Spleen (tissue), 11 donors: ENCODE data around the gene PDE3A. TPM values are rescaled to one million over a fixed set of nuclear protein-coding genes. Genes with fewer than 3 reads are reported as not detected.

Experiments
- DNase-seq: peaks from one replicate; pipeline ENCODE4 v3.0.0-alpha.2; 2020
- H3K27ac ChIP-seq, 8 donors: fragments of 200-600 bp; sonication (generic) in 7 of 8; 1 replicate in 4 of 8; 2 replicates in 4 of 8; pipeline versions ENCODE4 v1.5.0 to v1.8.0; 2016 to 2021; ENCODE audit warnings: inconsistent platforms in 4 of 8, mild to moderate bottlenecking in 4 of 8, moderate library complexity in 1 of 8
- H3K27me3 ChIP-seq, 7 donors: fragments of 200-600 bp; sonication (generic) in 6 of 7; replicated peaks in 1 of 7; 1 replicate in 4 of 7; 2 replicates in 3 of 7; pipeline versions ENCODE4 v1.5.0 to v1.8.0; 2016 to 2021; ENCODE audit warnings: inconsistent platforms in 3 of 7, mild to moderate bottlenecking in 1 of 7
- H3K36me3 ChIP-seq, 6 donors: fragments of 200-600 bp; sonication (generic) in 5 of 6; 1 replicate in 4 of 6; 2 replicates in 2 of 6; pipeline versions ENCODE4 v1.5.0 to v1.8.0; 2016 to 2021; ENCODE audit warnings: inconsistent platforms in 2 of 6
- H3K4me1 ChIP-seq, 6 donors: fragments of 200-600 bp; sonication (generic) in 5 of 6; 1 replicate in 3 of 6; 2 replicates in 3 of 6; pipeline versions ENCODE4 v1.5.0 to v1.8.0; 2016 to 2021; ENCODE audit warnings: inconsistent platforms in 3 of 6
- H3K4me3 ChIP-seq, 8 donors: fragments of 200-600 bp; sonication (generic) in 7 of 8; 1 replicate in 4 of 8; 2 replicates in 4 of 8; pipeline versions ENCODE4 v1.5.0 to v1.8.0; 2016 to 2021; ENCODE audit warnings: inconsistent platforms in 4 of 8, mild to moderate bottlenecking in 4 of 8, moderate library complexity in 2 of 8
- H3K9me3 ChIP-seq, 8 donors: fragments of 200-600 bp; sonication (generic) in 7 of 8; 1 replicate in 4 of 8; 2 replicates in 4 of 8; pipeline versions ENCODE4 v1.5.0 to v1.8.0; 2016 to 2021; ENCODE audit warnings: inconsistent platforms in 4 of 8
- POLR2A ChIP-seq, 3 donors: fragments of 450-650 bp; IDR thresholded peaks; one replicate each; pipeline ENCODE4 v1.5.1; 2017; ENCODE audit warnings: antibody characterized with exemption in 3 of 3, mild to moderate bottlenecking in 1 of 3
- POLR2AphosphoS5 ChIP-seq, 3 donors: sonication (generic); formaldehyde crosslinking; IDR thresholded peaks; one replicate each; pipeline ENCODE4 v1.5.1; 2017; ENCODE audit warnings: antibody characterized with exemption in 3 of 3
- WGBS, 5 donors: extraction: QIAGEN DNeasy Blood & Tissue Kit in 3 of 5; methylation state at CpG; one replicate each; pipeline versions ENCODE4 v1.1.5 to v1.1.7; 2013 to 2018; 5-methylcytosine and 5-hydroxymethylcytosine counted together
- intact Hi-C: fragments of 100-400 bp; cut with DNase I; formaldehyde crosslinking; loops from one replicate; pipeline ENCODE4 v1.15.0; 2023; ENCODE audit warnings: low total_unique reads
- polyA plus RNA-seq, 3 donors: library from polyadenylated mRNA; stranded (reverse); fragments of 200-250 nt; gene quantifications; one replicate each; pipeline ENCODE4 v1.2.1, GENCODE V29; 2013
- total RNA-seq, 7 donors: library from RNA; depleted of rRNA in 3 of 7; stranded (reverse); fragments of >200 nt in 3 of 7; fragmentation: NEBNext Ultra II Directional in 4 of 7; extraction: Animal tissue kit (Norgen Biotek cat#: 25700) in 4 of 7; gene quantifications; one replicate each; pipeline versions ENCODE4 v1.1.0 to v1.2.1, GENCODE V29; 2016 to 2021
- TF ChIP-seq, protein P1 (sequence below), 11 experiments: fragments of 200-600 bp in 7 of 11; fragments of 450-650 bp in 4 of 11; sonication (generic) in 4 of 11; IDR thresholded peaks in 8 of 11; conservative IDR thresholded peaks in 3 of 11; 1 replicate in 7 of 11; 2 replicates in 4 of 11; pipeline versions ENCODE4 v1.4.0 to v1.8.0; 2016 to 2021; ENCODE audit warnings: antibody characterized with exemption in 11 of 11, inconsistent platforms in 4 of 11, mild to moderate bottlenecking in 1 of 11
- donor health status: healthy with polysubstance abuse.
- donor health status: DM: no; HTN: no; CAD: no; lungs with moderate emphysema.
- donor health status: DM: no; HTN: no; CAD: no.
- donor health status: Bipolar disorder and iron deficiency.
- donor health status: healthy.
- donor health status: DM: no; HTN: no; CAD: no.
- donor health status: DM: yes; HTN: yes; CAD: no.

PDE3A gene
- total and polyA plus RNA-seq, 10 donors = 0.57 to 10.1 (median 7.5) TPM

DNA sequence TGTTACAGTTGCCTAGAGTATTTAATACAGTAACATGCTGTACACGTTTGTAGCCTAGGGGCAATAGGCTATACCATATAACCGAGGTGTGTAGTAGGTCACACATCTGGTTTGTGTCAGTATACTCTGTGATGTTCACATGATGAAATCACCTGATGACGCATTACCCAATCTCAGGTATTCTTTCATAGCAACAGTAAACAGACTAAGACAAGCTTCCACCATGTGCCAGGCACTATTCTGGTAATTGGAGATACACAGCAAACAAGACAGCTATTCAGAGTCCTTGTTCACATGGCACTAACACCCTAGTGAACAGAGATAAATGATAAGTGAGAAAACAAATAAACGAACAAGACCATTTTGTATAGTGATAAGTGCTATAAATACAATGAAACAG, 3.8 kb upstream of the PDE3A start:
- no peak for DNase-seq
- Histone ChIP-seq H3K27ac (no peak overlapping the region), H3K27me3 (peaks cover 0 to 28% (median 13%) of the 10 kb centered on the region in 7 donors), H3K4me3 (no peak overlapping the region), H3K4me1 (peaks cover 0 to 23% (median 12%) of the 10 kb centered on the region in 6 donors), H3K36me3 (no peaks in the 10 kb centered on the region), H3K9me3 (no peaks in the 10 kb centered on the region)
- intact Hi-C loops = no loop called here
- 69 to 88% (median 81%) methylated on average over 4 of the region's 4 CpGs for WGBS, 5 donors
- TF ChIP-seq POLR2A (IDR thresholded peaks at IDR 0.05) = no peak
- TF ChIP-seq, protein P1, sequence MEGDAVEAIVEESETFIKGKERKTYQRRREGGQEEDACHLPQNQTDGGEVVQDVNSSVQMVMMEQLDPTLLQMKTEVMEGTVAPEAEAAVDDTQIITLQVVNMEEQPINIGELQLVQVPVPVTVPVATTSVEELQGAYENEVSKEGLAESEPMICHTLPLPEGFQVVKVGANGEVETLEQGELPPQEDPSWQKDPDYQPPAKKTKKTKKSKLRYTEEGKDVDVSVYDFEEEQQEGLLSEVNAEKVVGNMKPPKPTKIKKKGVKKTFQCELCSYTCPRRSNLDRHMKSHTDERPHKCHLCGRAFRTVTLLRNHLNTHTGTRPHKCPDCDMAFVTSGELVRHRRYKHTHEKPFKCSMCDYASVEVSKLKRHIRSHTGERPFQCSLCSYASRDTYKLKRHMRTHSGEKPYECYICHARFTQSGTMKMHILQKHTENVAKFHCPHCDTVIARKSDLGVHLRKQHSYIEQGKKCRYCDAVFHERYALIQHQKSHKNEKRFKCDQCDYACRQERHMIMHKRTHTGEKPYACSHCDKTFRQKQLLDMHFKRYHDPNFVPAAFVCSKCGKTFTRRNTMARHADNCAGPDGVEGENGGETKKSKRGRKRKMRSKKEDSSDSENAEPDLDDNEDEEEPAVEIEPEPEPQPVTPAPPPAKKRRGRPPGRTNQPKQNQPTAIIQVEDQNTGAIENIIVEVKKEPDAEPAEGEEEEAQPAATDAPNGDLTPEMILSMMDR (IDR thresholded peaks at IDR 0.05 in 8 of 11, conservative IDR thresholded peaks at IDR 0.05 in 3 of 11) = no peak
- TF ChIP-seq POLR2AphosphoS5 (IDR thresholded peaks at IDR 0.05) = no peak

DNA sequence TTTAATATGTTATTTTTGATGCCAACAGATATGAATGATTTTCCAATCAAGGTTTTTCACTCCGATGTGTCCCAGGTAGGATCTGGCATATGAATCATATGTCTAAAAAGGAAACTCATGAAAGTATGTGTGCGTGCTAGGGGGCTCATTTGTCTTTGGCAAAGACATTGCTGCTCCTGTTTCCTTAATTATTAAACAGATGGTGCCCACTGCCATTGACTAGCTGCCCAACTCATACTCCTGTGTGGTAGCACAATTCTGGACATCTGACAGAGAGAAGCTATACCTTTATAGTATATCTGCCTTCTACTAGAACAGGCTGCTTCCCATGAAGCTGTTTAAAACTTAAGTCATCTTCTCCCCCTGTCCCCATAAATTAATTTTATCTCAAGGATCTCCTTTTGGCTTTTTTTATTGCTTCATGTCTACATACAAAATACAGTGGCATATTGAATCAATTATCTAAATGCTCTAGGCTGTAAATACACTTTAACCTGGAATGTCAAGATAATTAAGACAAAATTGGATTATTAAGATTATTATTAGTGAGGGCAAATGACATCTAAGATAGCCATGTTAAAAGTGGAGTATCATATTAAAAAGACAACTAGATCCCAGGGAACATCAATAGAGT, 1.4 kb upstream of the PDE3A start:
- H3K27me3 ChIP-seq = peaks cover 0 to 50% (median 19%) of the 10 kb centered on the region in 7 donors
- 77 to 93% (median 87%) methylated on average over 2 of the region's 2 CpGs for WGBS, 5 donors
- no peak overlapping the region for H3K4me3 ChIP-seq
- TF ChIP-seq POLR2AphosphoS5 (IDR thresholded peaks at IDR 0.05) = no peak
- no peak for TF ChIP-seq POLR2A (IDR thresholded peaks at IDR 0.05)
- TF ChIP-seq, protein P1 (IDR thresholded peaks at IDR 0.05 in 8 of 11, conservative IDR thresholded peaks at IDR 0.05 in 3 of 11) = no peak
- peaks cover 0 to 32% (median 19%) of the 10 kb centered on the region in 6 donors for H3K4me1 ChIP-seq
- H3K9me3 ChIP-seq = no peaks in the 10 kb centered on the region
- DNase-seq = no peak
- H3K36me3 ChIP-seq = no peaks in the 10 kb centered on the region
- intact Hi-C loops = no loop called here
- no peak overlapping the region for H3K27ac ChIP-seq

DNA sequence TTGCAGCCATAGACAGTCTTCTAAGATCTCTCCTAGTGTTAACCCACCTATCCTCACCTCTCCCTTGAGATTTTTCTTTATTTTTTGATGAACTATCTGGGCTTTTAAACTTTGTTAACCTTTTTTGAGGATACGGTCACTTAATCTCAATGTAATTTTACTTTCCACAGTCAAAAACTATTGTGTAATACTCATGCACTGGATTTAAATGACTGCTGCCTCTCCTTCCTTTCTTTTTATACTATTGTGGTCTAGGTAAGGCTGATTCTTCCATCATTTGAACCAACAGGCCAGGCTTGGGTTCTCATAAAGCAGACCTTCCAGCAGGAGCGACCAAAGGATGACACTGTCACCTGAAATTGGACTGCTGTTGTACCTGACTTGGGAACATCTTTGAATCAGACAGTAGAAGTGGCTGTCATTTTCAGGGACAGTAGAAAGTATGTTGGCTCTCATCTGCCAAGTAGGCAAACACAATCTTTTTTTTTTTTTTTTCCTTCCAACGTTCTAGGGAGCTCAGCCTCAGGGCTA, 689 bp upstream of the PDE3A start:
- Histone ChIP-seq H3K27me3 (peaks cover 0 to 50% (median 19%) of the 10 kb centered on the region in 7 donors), H3K27ac (peak overlapping the region in 7 of 8 donors; percentile 39 to 80 (median 73)), H3K4me3 (peak overlapping the region in 7 of 8 donors; percentile 33 to 68 (median 44)), H3K9me3 (no peaks in the 10 kb centered on the region), H3K36me3 (no peaks in the 10 kb centered on the region), H3K4me1 (peaks cover 0 to 32% (median 19%) of the 10 kb centered on the region in 6 donors)
- DNase-seq = no peak
- no peak for TF ChIP-seq POLR2A (IDR thresholded peaks at IDR 0.05)
- no peak for TF ChIP-seq POLR2AphosphoS5 (IDR thresholded peaks at IDR 0.05)
- TF ChIP-seq, protein P1 (IDR thresholded peaks at IDR 0.05 in 8 of 11, conservative IDR thresholded peaks at IDR 0.05 in 3 of 11) = no peak
- intact Hi-C loops = no loop called here
- WGBS, 5 donors = 17 to 30% (median 23%) methylated on average over 3 of the region's 3 CpGs

DNA sequence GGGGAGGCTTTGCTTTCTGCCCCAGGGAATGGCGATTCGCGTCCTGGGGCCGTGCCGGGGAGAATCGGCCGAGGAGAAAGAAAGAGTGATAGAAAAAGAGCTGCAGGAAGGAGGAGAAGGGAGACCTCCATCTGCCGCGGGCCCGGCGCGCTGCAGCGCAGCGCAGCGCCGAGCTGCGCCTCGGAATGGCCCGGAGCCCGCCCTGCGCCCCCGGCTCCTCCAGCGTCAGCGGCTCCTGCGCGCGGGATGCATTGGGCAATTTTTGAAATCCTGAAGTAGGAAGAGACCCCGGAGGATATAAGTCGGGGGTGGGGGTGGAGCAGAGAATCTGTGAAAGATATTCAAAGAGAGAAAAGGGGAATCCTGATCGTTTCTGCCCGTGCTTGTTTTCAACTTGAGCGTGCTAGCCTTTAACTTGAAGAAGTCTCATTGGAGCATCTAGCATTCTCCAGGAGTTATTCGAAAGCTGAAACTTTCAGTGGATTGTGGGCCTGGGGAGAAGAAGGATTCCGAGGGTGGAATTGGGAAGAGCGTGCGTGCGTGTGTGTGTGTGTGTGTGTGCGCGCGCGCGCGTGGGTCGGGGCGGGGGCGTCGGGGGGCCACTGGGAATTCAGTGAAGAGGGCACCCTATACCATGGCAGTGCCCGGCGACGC, 441 bp downstream of the PDE3A start:
- Histone ChIP-seq H3K4me1 (peaks cover 0 to 32% (median 19%) of the 10 kb centered on the region in 6 donors), H3K9me3 (no peaks in the 10 kb centered on the region), H3K27ac (peak overlapping the region in 7 of 8 donors; percentile 64 to 80 (median 73)), H3K4me3 (peak overlapping the region; percentile 33 to 68 (median 42)), H3K27me3 (peaks cover 0 to 53% (median 19%) of the 10 kb centered on the region in 7 donors), H3K36me3 (no peaks in the 10 kb centered on the region)
- TF ChIP-seq POLR2A (IDR thresholded peaks at IDR 0.05) = no peak
- no peak for TF ChIP-seq POLR2AphosphoS5 (IDR thresholded peaks at IDR 0.05)
- intact Hi-C loops = no loop called here
- peak; percentile 49 for DNase-seq
- WGBS, 5 donors = 1 to 8% (median 3%) methylated on average over 41 to 50 of the region's 50 CpGs
